Measurements from ENCODE around the gene S100A1.

DNA sequence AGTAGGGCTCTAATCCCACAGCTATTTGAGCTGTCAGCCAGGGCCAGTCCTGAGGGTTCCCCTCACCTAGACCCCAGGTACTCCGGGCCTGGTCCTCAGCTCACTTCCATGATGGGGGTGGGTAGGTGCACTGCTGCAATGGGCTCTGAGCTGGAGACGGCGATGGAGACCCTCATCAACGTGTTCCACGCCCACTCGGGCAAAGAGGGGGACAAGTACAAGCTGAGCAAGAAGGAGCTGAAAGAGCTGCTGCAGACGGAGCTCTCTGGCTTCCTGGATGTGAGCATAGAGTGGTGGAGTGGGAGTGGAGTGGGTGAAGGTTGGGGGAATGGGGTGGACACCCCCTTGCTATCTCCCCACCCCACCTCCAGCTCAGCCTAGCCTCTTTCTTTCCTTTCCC lies 2.1 kb downstream of the S100A1 start:
- TF ChIP-seq, protein P1, sequence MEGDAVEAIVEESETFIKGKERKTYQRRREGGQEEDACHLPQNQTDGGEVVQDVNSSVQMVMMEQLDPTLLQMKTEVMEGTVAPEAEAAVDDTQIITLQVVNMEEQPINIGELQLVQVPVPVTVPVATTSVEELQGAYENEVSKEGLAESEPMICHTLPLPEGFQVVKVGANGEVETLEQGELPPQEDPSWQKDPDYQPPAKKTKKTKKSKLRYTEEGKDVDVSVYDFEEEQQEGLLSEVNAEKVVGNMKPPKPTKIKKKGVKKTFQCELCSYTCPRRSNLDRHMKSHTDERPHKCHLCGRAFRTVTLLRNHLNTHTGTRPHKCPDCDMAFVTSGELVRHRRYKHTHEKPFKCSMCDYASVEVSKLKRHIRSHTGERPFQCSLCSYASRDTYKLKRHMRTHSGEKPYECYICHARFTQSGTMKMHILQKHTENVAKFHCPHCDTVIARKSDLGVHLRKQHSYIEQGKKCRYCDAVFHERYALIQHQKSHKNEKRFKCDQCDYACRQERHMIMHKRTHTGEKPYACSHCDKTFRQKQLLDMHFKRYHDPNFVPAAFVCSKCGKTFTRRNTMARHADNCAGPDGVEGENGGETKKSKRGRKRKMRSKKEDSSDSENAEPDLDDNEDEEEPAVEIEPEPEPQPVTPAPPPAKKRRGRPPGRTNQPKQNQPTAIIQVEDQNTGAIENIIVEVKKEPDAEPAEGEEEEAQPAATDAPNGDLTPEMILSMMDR (conservative IDR thresholded peaks at IDR 0.05; ENCODE audit: low read depth, low read length) = no peak
- no peak for TF ChIP-seq EZH2 (IDR thresholded peaks at IDR 0.05; ENCODE audit: low read length, unreplicated experiment)
- no peak for TF ChIP-seq EZH2phosphoT487 (IDR thresholded peaks at IDR 0.05; ENCODE audit: borderline replicate concordance, low read length)

Measured in PC-3 (cell line).